GM20000 (cell line): ENCODE data around the gene KIF1A.

ENCODE experiments used
- DNase-seq: peaks from one replicate; pipeline ENCODE4 v3.0.0; 2012; ENCODE audit warnings: low spot score
- TF ChIP-seq, protein P1 (sequence below): IDR thresholded peaks from 2 replicates; pipeline ENCODE4 v1.5.1; 2012; ENCODE audit warnings: mild to moderate bottlenecking, control low read depth; ENCODE audit errors: extremely low read depth, missing control alignments

The KIF1A gene

DNA sequence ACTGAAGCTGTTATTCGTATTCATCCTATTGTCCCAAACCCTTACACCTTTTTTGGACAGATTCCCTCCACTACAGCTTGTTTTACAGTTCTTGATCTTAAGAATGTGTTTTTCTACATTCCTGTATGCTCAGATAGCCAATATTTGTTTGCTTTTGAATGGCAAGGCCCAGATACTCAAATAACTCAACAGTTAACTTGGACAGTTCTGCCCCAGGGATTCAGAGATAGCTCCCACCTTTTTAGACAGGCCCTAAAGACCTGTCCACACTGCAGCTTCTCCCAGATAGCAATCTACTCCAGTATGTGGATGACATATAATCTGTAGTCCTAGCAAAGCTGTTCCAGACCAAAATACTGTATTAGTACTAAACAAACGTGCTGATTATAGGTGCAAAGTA lies 41.5 kb upstream of the KIF1A start:
- TF ChIP-seq, protein P1, sequence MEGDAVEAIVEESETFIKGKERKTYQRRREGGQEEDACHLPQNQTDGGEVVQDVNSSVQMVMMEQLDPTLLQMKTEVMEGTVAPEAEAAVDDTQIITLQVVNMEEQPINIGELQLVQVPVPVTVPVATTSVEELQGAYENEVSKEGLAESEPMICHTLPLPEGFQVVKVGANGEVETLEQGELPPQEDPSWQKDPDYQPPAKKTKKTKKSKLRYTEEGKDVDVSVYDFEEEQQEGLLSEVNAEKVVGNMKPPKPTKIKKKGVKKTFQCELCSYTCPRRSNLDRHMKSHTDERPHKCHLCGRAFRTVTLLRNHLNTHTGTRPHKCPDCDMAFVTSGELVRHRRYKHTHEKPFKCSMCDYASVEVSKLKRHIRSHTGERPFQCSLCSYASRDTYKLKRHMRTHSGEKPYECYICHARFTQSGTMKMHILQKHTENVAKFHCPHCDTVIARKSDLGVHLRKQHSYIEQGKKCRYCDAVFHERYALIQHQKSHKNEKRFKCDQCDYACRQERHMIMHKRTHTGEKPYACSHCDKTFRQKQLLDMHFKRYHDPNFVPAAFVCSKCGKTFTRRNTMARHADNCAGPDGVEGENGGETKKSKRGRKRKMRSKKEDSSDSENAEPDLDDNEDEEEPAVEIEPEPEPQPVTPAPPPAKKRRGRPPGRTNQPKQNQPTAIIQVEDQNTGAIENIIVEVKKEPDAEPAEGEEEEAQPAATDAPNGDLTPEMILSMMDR = no peak
- no peak for DNase-seq

DNA sequence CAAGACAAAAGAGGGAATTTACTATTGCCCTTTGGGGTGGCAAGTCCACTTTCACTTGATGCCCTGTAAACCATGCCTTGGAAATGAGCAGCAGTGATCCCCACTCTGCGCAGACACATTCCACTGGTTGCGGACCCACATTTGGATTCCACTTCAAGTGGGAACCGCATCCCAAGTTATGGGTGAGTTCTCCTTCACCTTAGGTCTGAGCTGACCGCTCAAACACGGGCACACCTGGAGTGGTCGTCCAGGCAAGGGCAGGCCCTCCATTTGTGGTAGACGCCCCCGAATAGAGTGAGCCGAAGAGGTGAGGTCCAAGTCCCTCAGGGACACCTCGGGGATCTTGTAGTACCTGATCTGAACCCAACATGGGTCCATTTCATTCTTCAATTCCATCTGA lies 38.9 kb upstream of the KIF1A start:
- TF ChIP-seq, protein P1 = no peak
- no peak for DNase-seq

DNA sequence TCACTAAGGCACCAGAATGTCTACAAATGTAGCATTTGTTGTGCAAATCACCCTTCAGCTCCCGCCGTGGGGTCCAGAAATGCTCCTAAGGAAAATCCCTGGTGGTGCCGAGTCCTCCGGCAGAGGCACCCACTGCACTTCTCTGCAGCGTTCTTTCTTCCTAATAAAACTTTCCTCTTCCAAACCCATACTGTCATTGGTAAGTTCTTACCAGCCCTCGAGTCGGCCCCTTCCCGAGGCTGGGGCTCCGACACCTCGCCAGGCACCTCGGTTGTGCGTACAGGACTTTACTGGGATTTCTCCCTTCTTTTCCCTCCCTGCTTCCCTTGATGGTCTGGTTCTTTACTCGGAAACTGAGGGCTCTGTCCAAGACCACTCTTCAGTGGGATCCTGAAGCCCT lies 38.3 kb upstream of the KIF1A start:
- TF ChIP-seq, protein P1 = no peak

DNA sequence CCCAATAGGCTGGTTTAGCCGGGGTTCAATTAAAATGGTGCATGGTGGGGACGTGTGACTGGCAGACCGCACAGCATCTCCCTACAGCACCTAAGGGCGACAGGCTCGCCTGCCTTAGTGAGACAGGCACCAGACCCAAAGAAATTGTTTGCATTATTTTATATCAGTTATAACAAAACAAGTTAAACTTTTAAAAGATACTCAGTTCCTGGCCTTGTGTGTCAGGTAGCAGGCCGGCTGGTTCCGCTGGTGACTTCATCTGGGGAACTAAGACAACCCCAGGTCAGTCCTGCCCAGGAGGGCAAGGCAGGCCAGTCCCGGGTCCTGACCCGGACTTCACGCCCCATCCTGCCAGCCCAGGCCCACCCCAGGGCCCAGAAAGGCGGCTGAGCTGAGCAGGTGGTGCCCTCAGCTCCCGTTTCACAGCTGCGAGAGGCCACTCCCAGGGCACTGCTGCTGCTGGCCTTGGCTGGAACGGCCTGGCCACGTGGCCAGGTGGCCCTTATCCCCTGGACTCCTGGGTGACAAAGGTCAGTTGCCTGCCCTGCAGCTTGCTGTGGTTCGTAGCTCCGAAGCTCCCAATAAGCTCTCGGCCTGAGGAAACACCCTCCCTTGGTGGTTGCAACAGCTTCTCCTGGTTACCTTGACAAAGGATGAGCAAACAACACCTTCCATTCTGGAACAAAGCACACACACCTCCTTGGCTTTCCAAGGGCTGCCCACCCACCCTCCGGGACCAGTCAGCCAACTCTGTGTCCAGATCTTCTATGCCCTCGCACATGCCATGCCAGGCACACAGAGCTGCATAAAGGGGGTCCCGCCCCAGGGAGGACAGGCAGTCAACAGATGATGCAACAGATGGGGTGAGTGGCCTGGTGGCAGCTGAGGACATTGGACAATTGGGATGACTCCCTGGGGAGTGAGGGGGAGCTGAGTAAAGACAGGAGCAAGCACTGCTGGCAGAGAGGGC lies 37.3 kb upstream of the KIF1A start:
- DNase-seq = no peak

More for the DNA sequence above, 38.3 kb upstream of the KIF1A start:
- no peak for DNase-seq

DNA sequence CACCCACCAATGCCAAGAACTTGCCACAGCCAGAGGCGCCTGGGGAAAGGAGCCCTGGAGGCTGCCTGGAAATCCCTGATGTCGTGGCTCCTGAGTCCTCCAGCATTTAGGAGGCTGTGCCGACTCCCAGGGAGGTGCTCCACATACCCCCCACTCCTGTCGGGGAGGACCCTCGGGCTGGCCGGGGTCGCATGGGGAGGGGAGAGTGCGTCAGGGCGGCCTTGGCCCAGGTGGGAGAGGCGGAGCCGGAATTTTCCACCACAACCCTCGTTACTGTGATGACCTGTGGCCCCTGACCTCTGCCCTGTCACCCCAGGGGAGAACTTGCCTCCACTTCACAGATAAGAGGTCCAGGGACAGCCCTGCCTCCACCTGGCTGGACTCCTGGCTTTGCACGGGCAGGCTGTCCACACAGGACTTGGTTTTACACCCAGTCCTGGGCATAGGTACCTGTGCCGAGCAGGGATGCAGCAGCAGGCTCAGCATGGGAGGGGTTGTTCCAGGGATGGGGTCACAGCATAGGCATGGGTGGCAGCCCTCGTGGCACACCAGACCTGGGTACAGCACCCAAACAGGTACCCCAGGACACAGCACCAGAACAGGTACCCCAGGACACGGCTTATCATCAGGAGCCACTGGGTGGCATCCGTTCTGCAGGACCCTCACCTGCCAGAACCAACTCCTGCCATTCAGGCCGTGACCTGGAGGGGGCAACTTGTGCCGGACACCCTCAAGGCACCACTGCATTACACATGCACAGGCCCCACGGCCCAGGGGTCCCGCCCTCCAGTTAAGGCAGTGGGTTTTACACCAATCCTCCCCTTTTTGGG lies 36.3 kb upstream of the KIF1A start:
- DNase-seq = no peak
- TF ChIP-seq, protein P1 = no peak

More for the DNA sequence above, 37.3 kb upstream of the KIF1A start:
- TF ChIP-seq, protein P1 = no peak

DNA sequence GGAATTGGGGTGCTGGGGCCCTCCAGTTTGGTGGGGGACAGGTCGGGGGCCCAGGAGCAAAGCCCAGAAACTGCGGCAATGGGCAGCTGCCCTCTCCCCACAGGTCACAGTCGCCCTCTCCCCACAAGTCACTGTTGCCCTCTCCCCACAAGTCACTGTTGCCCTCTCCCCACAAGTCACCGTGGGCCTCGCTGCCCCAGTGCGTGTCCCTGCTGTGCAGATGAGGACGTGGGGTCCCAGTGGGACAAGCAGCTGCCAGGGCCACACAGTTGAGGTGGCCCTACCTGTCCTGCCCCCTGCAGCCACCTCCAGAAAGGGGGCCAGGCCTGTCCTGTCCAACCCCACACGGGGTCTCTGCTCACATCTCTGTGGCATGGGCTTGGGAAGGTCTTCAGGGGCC lies 35.7 kb upstream of the KIF1A start:
- DNase-seq = no peak
- TF ChIP-seq, protein P1 = no peak
